GM21360 (cell line): ENCODE measurements around the gene CCDC137.

Source experiments
- ATAC-seq: cut with Tn5 transposase; IDR thresholded peaks from one replicate; pipeline ENCODE4 v1.9.1; 2021; ENCODE audit warnings: mild to moderate bottlenecking, moderate library complexity; ENCODE audit not compliant: unreplicated experiment

CCDC137 gene

GRCh38 chr17:81681672-81682071 is 15.1 kb downstream of the CCDC137 start:
- ATAC-seq, result no peak

- ATAC-seq, result no peak
Observed at GRCh38 chr17:81682565-81683207, 16.1 kb downstream of the CCDC137 start.

- peak; percentile 20 for ATAC-seq
Observed at GRCh38 chr17:81683208-81683583, 16.7 kb downstream of the CCDC137 start.

- peak; percentile 88 for ATAC-seq
Observed at GRCh38 chr17:81683584-81684441, 17.3 kb downstream of the CCDC137 start, which contains the start of the genes ARL16 and HGS. Gene ARL16, minus strand, starts transcription at chr17:81683797. Its CDS starts 44 bp downstream, at chr17:81683753. Gene HGS, plus strand, starts transcription at chr17:81684011. Its CDS starts 56 bp downstream, at chr17:81684067.

GRCh38 chr17:81684442-81684911 is 17.9 kb downstream of the CCDC137 start:
- peak; percentile 6 for ATAC-seq

- no peak for ATAC-seq
Observed at GRCh38 chr17:81685108-81685507, 18.6 kb downstream of the CCDC137 start.

- no peak for ATAC-seq
Observed at GRCh38 chr17:81686614-81687013, 20.1 kb downstream of the CCDC137 start.

- no peak for ATAC-seq
Observed at GRCh38 chr17:81687770-81688541, 21.4 kb downstream of the CCDC137 start.

GRCh38 chr17:81688616-81689015 is 22.1 kb downstream of the CCDC137 start:
- no peak for ATAC-seq

GRCh38 chr17:81690066-81690465 is 23.5 kb downstream of the CCDC137 start:
- no peak for ATAC-seq

GRCh38 chr17:81690549-81690948 is 24.0 kb downstream of the CCDC137 start:
- no peak for ATAC-seq

- ATAC-seq, result no peak
Observed at GRCh38 chr17:81691196-81691595, 24.7 kb downstream of the CCDC137 start.

GRCh38 chr17:81691608-81692007 is 25.1 kb downstream of the CCDC137 start:
- ATAC-seq, result no peak

- ATAC-seq, result no peak
Observed at GRCh38 chr17:81693509-81694210, 27.1 kb downstream of the CCDC137 start.

- no peak for ATAC-seq
Observed at GRCh38 chr17:81694810-81695209, 28.3 kb downstream of the CCDC137 start.

- ATAC-seq, result no peak
Observed at GRCh38 chr17:81695211-81695610, 28.7 kb downstream of the CCDC137 start.

GRCh38 chr17:81695801-81696200 is 29.3 kb downstream of the CCDC137 start:
- no peak for ATAC-seq

GRCh38 chr17:81696218-81696941 is 29.8 kb downstream of the CCDC137 start:
- no peak for ATAC-seq

GRCh38 chr17:81697261-81698044 is 30.9 kb downstream of the CCDC137 start:
- no peak for ATAC-seq
